Stimulated activated CD4-positive, alpha-beta T cell treated with anti-CD3 and anti-CD28 coated beads, TNF-alpha, amount 100 ng/mL, for 1 hour (primary cell): Measurements from ENCODE around the gene CBR1.
A peak's percentile ranks its signal among the peaks of the same experiment; 100 is the strongest.
"Not testable (repeated sequence)": the region's sequence is repeated elsewhere in the genome, so short reads cannot be mapped to it uniquely, and the experiment has no call there.

Experiments used
- DNase-seq, 3 donors: peaks; one replicate each; pipeline ENCODE4 v3.0.0-alpha.2; 2020; ENCODE audit warnings: low read depth in 3 of 3, low spot score in 1 of 3

Gene CBR1

GRCh38 chr21:36079010-36079649 lies 9.3 kb downstream of the CBR1 start:
- peak in 1 of 3 donors; percentile 14 for DNase-seq

GRCh38 chr21:36079671-36080070 lies 9.8 kb downstream of the CBR1 start:
- no peak for DNase-seq

- DNase-seq = no peak
These were observed 10.6 kb downstream of the CBR1 start for GRCh38 chr21:36080386-36080785.

GRCh38 chr21:36082237-36082664 lies 12.4 kb downstream of the CBR1 start:
- no peak for DNase-seq

GRCh38 chr21:36087362-36088138 lies 17.7 kb downstream of the CBR1 start:
- no peak for DNase-seq

GRCh38 chr21:36089946-36090345 lies 20.1 kb downstream of the CBR1 start:
- no peak for DNase-seq

GRCh38 chr21:36092681-36093080 lies 22.9 kb downstream of the CBR1 start:
- no peak for DNase-seq

GRCh38 chr21:36093512-36093911 lies 23.7 kb downstream of the CBR1 start:
- DNase-seq = no peak

- no peak for DNase-seq
These were observed 26.8 kb downstream of the CBR1 start for GRCh38 chr21:36096398-36097290.

- DNase-seq = no peak
These were observed 27.8 kb downstream of the CBR1 start for GRCh38 chr21:36097427-36098181.

GRCh38 chr21:36098182-36098532 lies 28.3 kb downstream of the CBR1 start:
- no peak for DNase-seq

- DNase-seq = no peak
These were observed 29.2 kb downstream of the CBR1 start for GRCh38 chr21:36099000-36099399.

- not testable (repeated sequence) for DNase-seq
These were observed 29.9 kb downstream of the CBR1 start for GRCh38 chr21:36099695-36100211.

- DNase-seq = no peak
These were observed 31.3 kb downstream of the CBR1 start for GRCh38 chr21:36100971-36101641.

GRCh38 chr21:36103434-36103833 lies 33.6 kb downstream of the CBR1 start:
- no peak for DNase-seq

- DNase-seq = peak in 1 of 3 donors; percentile 48
These were observed 34.8 kb downstream of the CBR1 start for GRCh38 chr21:36104317-36105300.

- DNase-seq = no peak
These were observed 35.6 kb downstream of the CBR1 start for GRCh38 chr21:36105327-36105842.

GRCh38 chr21:36109868-36110267 lies 40.0 kb downstream of the CBR1 start:
- DNase-seq = no peak

GRCh38 chr21:36111238-36111637 lies 41.4 kb downstream of the CBR1 start:
- DNase-seq = no peak
